C4-2B (cell line): ENCODE data around the gene CIDEB.

Experiments used
- H3K27ac ChIP-seq: fragments of 450-650 bp; 2 replicates; pipeline ENCODE4 v1.5.1; 2017
- ZFX ChIP-seq: fragments of 450-650 bp; IDR thresholded peaks from 2 replicates; pipeline ENCODE4 v1.6.1; 2017
- TF ChIP-seq, protein P1 (sequence below): fragments of 450-650 bp; conservative IDR thresholded peaks from 2 replicates; pipeline ENCODE4 v1.5.1; 2017; ENCODE audit warnings: mild to moderate bottlenecking

CIDEB gene

DNA sequence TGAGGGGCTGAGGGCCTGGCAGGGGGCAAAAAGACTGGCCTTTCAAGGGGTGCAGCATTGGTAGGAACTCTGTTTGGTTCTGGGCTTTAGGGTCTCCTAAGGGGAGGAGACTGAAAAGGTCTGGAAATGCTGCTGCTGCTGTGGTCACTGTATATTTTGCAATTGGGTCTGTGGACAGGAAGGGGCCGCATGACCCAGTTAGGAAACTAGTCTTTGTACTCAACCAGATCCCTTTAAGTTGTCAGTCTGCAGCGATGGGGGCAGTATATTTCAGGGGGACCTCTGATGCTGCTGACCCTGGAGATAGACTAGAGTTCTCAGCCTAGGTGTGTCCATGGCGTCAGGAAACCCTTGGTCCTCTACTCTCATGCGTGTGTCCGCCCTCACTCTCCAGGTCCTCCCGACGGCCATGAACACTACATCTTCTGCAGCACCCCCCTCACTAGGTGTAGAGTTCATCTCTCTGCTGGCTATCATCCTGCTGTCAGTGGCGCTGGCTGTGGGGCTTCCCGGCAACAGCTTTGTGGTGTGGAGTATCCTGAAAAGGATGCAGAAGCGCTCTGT lies 7.5 kb upstream of the CIDEB start:
- TF ChIP-seq ZFX, result no peak
- TF ChIP-seq, protein P1, sequence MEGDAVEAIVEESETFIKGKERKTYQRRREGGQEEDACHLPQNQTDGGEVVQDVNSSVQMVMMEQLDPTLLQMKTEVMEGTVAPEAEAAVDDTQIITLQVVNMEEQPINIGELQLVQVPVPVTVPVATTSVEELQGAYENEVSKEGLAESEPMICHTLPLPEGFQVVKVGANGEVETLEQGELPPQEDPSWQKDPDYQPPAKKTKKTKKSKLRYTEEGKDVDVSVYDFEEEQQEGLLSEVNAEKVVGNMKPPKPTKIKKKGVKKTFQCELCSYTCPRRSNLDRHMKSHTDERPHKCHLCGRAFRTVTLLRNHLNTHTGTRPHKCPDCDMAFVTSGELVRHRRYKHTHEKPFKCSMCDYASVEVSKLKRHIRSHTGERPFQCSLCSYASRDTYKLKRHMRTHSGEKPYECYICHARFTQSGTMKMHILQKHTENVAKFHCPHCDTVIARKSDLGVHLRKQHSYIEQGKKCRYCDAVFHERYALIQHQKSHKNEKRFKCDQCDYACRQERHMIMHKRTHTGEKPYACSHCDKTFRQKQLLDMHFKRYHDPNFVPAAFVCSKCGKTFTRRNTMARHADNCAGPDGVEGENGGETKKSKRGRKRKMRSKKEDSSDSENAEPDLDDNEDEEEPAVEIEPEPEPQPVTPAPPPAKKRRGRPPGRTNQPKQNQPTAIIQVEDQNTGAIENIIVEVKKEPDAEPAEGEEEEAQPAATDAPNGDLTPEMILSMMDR, result no peak
- H3K27ac ChIP-seq, result no peak overlapping the region

DNA sequence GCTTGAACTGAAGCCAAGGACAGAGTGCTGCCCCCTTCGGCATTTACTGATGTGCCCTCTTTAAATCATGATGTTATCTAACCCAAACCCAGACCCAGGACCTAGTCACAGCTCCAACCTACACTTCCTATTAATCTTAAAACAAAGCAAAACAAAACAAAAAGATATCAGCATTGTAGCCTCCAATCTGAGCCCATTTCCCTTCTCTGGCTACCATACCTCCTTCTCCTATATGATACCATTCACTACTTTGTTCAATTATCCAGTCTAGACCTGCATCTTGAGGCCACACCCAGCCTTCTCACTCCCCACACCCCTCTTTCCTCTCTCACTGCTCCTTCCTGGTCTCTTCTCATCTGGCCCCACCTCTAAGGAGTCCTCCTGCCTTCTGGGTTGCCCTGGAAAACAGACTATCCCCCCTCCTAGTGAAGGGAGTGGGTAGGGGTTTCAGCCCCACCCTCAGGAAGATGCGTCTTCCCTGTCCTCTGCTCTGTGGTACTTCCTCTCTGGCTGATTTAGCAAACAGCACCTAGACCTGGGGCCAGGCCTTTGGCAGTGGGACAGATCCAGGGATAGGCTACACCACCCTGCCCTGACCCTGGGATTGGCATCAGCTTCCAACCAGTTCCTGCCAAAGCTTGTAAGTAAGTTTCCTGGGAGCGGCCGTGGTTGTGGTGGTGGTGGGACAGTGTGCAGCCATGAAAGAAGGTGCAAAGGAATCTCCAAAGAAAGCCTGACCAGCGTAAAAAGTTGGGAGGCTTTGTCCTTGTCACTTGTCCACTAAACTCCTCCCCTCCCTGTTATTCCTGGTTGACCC lies 6.8 kb upstream of the CIDEB start:
- TF ChIP-seq ZFX, result no peak
- TF ChIP-seq, protein P1, result no peak
- no peak overlapping the region for H3K27ac ChIP-seq

DNA sequence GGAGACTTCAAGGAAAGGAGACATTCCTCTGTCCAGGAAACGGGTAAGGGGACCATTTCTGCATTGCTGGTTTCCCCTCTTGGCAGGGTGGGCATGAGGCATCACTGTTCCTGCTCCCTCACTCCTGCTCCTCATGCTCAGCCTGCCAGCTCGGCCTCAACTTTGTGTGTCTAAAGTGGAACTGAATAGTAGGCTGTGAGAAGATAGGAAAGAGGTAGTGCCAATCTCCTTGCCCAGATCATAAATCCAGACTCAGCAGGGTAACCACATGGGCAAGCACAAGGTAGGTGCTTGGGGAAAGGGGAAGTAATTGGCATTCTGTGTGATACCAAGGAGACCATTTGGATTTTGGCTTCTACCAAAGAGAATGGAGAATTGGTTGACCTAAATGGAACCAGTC lies 6.1 kb upstream of the CIDEB start:
- no peak overlapping the region for H3K27ac ChIP-seq
- no peak for TF ChIP-seq ZFX
- TF ChIP-seq, protein P1, result no peak

DNA sequence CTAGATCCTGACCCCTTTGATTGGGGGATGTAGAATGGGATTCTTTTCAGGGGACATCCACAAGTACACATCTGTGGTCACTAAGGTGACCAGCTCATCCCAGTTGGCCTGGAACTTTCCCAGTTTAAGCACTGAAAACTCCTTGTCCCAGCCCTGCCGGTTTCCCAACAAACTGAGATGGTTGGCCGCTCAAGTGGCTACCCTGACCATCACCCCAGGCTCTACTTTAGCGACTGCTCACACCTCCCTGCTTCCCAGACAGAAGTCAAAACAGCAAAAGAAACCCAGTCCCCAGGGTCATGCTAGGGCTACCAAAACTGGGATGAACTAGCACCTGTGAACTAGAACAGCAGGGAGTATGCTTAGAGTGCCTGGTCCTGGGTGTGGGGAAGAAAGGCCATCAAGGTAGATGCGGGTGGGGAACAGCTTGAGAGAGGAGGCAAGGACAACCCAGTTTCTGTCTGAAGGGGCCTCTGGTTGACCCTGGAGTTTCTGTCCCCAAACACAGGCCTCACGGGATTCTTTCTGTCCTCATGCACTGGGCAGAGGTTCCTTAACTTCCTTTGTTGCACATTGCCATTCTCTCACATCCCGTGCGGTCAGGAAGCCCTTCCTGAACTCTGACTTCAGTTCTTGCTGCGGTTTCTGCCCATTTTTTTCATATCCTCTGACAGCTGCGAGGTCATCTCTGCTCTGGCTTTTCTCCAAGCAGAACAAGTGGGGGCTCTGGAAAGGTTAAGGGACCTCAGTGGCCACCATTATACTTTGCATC lies 5.1 kb upstream of the CIDEB start:
- no peak overlapping the region for H3K27ac ChIP-seq
- no peak for TF ChIP-seq ZFX
- TF ChIP-seq, protein P1, result no peak

DNA sequence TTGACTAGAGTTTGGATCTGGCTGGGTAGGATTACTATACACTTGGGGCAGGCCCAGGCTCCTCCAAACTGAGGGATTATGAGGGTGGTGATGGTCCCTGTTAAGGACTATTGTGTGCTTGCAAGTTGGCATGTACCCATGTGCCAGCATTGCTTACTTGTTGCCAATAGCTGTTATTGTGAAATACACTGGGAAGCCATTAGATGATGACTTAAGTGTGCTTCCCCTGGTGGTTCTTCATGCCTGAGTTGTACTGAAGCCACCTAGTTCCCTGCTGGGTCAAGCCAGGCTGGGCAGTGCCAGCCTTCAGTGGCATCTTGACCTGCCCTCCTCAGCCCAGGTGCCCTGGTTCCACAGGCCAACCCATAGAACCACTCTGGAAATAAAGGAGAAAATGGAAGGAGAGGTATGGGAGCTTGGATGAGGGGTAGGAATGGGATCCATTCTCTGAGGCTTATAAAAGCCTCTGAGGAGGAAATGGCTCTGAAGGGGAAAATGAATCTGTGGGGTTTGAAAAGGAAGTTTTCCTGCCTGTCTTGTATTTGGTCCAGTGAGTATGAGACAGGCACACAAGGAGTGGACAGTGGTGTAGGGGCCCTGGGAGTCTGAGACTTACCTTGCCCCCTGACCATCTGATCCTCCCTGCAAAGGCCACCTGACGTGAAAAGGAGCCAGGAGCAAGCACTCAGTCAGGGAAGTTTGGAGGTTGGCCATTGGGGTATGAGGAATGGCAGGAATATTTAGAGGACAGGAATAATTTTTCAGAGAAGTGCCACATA lies 4.2 kb upstream of the CIDEB start:
- TF ChIP-seq, protein P1, result no peak
- no peak for TF ChIP-seq ZFX

DNA sequence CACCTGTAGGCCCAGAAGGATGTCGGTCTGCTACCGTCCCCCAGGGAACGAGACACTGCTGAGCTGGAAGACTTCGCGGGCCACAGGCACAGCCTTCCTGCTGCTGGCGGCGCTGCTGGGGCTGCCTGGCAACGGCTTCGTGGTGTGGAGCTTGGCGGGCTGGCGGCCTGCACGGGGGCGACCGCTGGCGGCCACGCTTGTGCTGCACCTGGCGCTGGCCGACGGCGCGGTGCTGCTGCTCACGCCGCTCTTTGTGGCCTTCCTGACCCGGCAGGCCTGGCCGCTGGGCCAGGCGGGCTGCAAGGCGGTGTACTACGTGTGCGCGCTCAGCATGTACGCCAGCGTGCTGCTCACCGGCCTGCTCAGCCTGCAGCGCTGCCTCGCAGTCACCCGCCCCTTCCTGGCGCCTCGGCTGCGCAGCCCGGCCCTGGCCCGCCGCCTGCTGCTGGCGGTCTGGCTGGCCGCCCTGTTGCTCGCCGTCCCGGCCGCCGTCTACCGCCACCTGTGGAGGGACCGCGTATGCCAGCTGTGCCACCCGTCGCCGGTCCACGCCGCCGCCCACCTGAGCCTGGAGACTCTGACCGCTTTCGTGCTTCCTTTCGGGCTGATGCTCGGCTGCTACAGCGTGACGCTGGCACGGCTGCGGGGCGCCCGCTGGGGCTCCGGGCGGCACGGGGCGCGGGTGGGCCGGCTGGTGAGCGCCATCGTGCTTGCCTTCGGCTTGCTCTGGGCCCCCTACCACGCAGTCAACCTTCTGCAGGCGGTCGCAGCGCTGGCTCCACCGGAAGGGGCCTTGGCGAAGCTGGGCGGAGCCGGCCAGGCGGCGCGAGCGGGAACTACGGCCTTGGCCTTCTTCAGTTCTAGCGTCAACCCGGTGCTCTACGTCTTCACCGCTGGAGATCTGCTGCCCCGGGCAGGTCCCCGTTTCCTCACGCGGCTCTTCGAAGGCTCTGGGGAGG lies 3.1 kb upstream of the CIDEB start, which contains the start of gene LTB4R:
Gene LTB4R, plus strand, starts transcription at position 857 of the 959 bp plus-strand sequence. CDS start 4,150 bp downstream, outside the sequence.
- TF ChIP-seq, protein P1, result peak; percentile 80
- peak; percentile 82 for TF ChIP-seq ZFX
- H3K27ac ChIP-seq, result peak within 1 kb of the TSS; percentile 76

More for the DNA sequence above, 4.2 kb upstream of the CIDEB start:
- no peak overlapping the region for H3K27ac ChIP-seq
